Fibroblast of peridontal ligament (primary cell): ENCODE data around the gene SUCLG1.

Experiments
- DNase-seq: peaks from one replicate; pipeline ENCODE4 v3.0.0-alpha.2; 2010; ENCODE audit errors: extremely low read depth

SUCLG1 gene

GRCh38 chr2:84459018-84459943 is at the start of gene SUCLG1:
SUCLG1 (minus strand) TSS chr2:84459280; CDS start chr2:84459269, 11 bp downstream.
- peak; percentile 83 for DNase-seq

- DNase-seq, result no peak
These were observed 39.2 kb upstream of the SUCLG1 start for GRCh38 chr2:84498150-84498799.

- DNase-seq, result no peak
These were observed 38.2 kb upstream of the SUCLG1 start for GRCh38 chr2:84497285-84497684.

- no peak for DNase-seq
These were observed 37.3 kb upstream of the SUCLG1 start for GRCh38 chr2:84496386-84496785.

- peak; percentile 91 for DNase-seq
These were observed 36.6 kb upstream of the SUCLG1 start for GRCh38 chr2:84495539-84496146.

- DNase-seq, result no peak
These were observed 35.0 kb upstream of the SUCLG1 start for GRCh38 chr2:84494070-84494469.

- peak; percentile 92 for DNase-seq
These were observed 34.4 kb upstream of the SUCLG1 start for GRCh38 chr2:84493514-84493913.

GRCh38 chr2:84492571-84492970 is 33.5 kb upstream of the SUCLG1 start:
- peak; percentile 53 for DNase-seq

- no peak for DNase-seq
These were observed 32.7 kb upstream of the SUCLG1 start for GRCh38 chr2:84491741-84492140.

- no peak for DNase-seq
These were observed 32.2 kb upstream of the SUCLG1 start for GRCh38 chr2:84491256-84491655.

- peak; percentile 42 for DNase-seq
These were observed 28.4 kb upstream of the SUCLG1 start for GRCh38 chr2:84487298-84487996.

- DNase-seq, result peak; percentile 71
These were observed 27.5 kb upstream of the SUCLG1 start for GRCh38 chr2:84486441-84487115.

- no peak for DNase-seq
These were observed 24.2 kb upstream of the SUCLG1 start for GRCh38 chr2:84483320-84483719.

GRCh38 chr2:84482603-84483002 is 23.5 kb upstream of the SUCLG1 start:
- DNase-seq, result no peak

- peak; percentile 60 for DNase-seq
These were observed 22.6 kb upstream of the SUCLG1 start for GRCh38 chr2:84481702-84482101.

GRCh38 chr2:84478867-84479266 is 19.8 kb upstream of the SUCLG1 start:
- no peak for DNase-seq

- no peak for DNase-seq
These were observed 18.8 kb upstream of the SUCLG1 start for GRCh38 chr2:84477886-84478285.

GRCh38 chr2:84474176-84474575 is 15.1 kb upstream of the SUCLG1 start:
- no peak for DNase-seq

GRCh38 chr2:84472856-84473565 is 13.9 kb upstream of the SUCLG1 start:
- DNase-seq, result no peak

- peak; percentile 68 for DNase-seq
These were observed 13.3 kb upstream of the SUCLG1 start for GRCh38 chr2:84472423-84472822.

GRCh38 chr2:84467389-84467788 is 8.3 kb upstream of the SUCLG1 start:
- no peak for DNase-seq
